HG03469 (cell line): ENCODE measurements around the gene DNAJB12.
"Not testable (repeated sequence)": the region's sequence is repeated elsewhere in the genome, so short reads cannot be mapped to it uniquely, and the experiment has no call there.

Experiments
- ATAC-seq: cut with Tn5 transposase; IDR thresholded peaks from one replicate; pipeline ENCODE4 v1.9.1; 2021; ENCODE audit warnings: mild to moderate bottlenecking, moderate library complexity, moderate number of reproducible peaks; ENCODE audit not compliant: unreplicated experiment

The DNAJB12 gene

DNA sequence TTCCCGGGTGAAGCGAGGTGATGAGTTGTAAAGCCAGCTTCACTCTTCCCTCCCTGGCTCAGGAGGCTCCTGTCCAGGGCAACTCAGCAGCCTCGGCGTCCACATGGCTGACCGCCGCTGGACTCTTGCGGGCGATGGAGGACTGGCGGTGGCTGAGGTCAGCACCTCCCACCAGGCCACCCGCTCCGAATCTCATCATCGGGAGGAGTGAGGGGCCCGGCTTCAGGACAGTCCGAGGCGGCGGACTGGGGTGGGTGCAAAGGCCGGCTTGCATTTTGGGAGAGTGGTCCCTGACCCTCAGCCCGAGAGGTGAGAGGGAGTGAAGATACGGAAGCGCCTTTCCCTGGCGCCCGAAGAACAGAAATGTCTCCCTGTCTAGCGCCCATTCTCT lies 759 bp downstream of the DNAJB12 start:
- no peak for ATAC-seq

DNA sequence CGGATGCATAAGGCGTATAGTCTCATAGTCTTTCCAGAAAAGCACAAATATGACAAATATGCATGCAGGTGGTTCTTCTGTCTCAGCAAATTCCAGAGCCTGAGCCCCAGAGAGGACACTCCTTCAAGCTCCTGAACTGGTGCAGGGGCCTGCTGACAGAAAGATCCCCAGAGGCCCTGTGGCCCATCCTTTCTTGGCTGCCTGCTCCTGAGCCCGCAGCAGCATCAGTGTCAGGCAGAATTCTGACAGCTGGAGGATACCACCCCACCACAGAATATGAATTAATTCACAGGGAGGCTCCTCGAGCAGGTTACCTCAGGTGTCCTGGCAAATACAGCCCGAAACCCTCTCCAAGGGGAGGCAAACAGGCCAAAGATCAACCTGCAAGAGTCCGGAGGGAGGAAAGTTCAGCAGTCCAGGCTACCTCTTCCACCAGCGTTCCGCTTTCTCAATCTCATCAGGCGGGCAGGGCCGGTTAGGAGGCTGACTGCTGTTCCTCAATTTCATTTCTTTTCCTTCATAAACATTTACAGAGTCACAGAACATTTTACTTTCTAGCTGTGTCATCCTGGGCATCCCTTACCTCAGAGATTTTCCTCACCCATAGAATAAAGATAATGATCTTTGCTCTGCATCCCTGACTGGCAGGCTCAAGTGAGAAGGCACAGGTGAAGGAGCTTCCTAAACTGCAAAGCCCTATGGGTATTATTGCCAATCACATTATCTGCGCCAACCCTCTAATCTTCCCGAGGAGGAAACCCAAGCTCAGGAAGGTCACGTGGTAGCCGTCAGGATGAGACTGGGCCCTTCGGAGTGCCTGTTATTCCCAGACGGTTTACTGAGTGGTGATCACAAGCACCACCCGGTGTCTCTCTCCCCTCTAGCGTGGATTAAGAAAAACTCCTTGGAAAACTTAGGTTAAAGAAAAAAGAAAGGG lies 1.4 kb downstream of the DNAJB12 start:
- ATAC-seq: no peak

GRCh38 chr10:72351479-72351878 lies 3.2 kb downstream of the DNAJB12 start:
- no peak for ATAC-seq

DNA sequence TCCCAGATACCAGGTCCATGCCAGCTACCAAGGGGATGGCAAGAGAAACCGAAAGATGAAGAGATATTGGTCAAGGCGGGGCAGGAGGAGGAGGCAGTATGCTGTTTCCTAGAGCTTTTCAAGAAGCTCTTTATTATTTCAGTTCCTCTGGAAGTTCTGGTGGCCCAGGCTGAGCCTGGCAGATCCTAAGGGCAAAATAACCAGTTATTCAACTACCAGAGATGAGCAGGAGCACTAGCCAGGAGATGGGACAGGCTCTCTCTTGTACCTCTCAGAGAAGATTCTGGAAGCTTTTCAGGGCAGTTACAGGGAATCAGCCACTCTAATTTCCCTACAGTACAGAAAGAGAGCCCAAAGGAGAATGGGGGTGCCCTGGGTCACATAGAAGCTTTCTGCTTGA lies 5.3 kb downstream of the DNAJB12 start:
- no peak for ATAC-seq

- ATAC-seq: no peak
These were observed 6.4 kb downstream of the DNAJB12 start for GRCh38 chr10:72348282-72348681.

DNA sequence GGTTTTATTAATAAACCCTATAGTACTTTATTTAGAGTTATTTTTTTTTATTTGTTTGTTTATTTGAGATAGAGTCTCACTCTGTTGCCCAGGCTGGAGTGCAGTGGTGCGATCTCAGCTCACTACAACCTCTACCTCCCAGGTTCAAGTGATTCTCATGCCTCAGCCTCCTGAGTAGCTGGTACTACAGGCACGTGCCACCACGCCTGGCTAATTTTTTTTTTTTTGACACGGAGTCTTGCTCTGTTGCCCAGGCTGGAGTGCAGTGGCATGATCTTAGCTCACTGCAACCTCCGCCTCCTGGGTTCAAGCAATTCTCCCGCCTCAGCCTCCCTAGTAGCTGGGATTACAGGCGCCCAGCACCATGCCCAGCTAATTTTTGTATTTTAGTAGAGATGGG lies 8.6 kb downstream of the DNAJB12 start:
- ATAC-seq: not testable (repeated sequence)

- ATAC-seq: no peak
These were observed 9.8 kb downstream of the DNAJB12 start for GRCh38 chr10:72344932-72345331.

GRCh38 chr10:72342911-72343310 lies 11.8 kb downstream of the DNAJB12 start:
- ATAC-seq: no peak

DNA sequence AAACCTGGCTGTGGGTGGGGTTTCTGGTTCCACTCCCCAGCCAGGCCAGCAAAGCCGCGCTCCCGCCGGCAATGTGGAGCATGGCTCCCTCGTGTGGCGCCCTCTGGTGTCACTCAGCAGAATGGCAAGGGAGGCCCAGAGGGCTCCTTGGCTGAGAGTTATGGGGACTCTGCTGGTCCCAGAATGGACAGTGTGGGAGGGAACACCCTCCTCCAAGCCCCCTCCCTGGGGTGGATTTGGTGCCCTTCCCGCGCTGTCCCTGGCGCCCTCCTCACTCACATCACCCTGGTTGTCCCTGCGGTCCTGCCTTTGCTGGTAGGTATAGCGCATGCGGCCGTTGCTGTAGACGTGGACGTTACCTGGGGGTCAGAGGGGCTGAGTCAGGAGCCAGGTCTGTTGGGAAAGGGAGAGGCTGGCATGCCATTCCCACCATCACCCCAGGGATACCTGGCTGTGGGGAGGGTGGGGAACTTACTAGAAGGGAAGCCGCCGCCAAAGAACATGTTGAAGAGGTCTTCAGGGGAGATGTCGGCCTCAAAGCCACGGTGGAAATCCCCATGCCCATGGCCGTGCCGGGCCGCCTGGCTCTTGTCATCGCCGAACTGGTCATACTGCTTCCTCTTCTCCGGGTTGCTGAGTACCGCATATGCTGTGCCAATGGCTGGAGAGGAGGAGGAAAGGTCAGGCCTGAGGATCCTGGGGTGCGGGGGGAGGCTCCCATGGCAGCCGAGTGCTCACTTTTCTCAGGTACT lies 14.0 kb downstream of the DNAJB12 start:
- no peak for ATAC-seq

- no peak for ATAC-seq
These were observed 16.5 kb downstream of the DNAJB12 start for GRCh38 chr10:72338180-72338579.

DNA sequence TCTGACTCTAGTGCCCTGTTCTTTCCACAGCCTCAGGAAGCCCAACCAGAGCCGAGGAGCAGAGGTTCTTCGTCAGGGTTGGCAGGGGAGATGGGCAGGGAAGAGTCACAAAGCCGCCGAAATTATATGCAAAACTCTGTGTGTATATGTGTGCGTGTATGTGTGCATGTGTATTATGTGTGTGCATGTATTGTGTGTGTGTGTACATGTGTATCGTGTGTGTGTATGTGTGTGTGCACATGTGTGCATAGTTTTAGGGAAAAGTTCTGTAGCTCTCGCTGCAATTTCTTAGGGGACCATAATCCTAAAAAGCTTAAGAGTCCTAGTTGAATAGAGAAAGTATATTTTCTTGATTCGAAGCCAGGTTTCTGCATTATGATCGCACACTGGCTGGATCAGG lies 17.0 kb downstream of the DNAJB12 start:
- ATAC-seq: no peak

- no peak for ATAC-seq
These were observed 17.6 kb downstream of the DNAJB12 start for GRCh38 chr10:72337039-72337629.

DNA sequence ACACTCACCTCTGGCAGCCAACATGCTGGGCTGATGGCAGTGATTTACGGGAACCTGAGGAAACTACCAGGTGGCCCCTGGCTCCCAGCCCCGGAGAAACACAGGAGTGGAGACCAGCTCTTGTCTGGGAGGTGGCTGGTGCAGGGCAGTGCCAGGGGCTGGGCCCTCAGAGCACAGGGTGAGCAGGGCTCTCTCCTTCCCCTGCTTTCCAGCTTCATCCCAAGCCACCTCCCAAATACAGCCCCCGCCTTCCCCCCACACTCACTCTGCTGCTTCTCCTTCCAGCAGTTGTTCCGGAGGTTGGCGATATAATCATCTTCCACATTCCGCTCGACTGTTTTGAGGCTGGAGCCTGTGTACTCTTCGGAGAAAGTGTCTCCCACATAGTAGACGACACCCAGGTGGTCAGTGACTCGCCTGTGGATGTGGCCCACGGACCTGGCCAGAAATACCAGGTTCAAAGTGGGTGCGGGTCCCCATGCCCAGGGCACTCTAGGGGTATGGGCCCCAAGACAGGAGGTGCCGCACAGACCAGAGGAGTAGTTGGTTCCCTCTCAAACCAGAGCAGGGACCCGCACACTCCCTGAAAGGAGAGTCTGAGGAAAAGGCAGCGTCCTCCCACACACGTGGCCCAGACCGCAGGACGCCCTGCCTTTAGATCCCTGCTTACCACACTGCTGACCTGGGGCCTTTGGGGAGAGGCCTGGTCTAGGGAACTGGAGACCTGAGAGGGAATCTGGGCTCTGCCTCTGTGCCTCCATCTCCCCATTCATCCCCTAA lies 18.3 kb downstream of the DNAJB12 start:
- no peak for ATAC-seq

- peak; percentile 12 for ATAC-seq
These were observed 19.1 kb downstream of the DNAJB12 start for GRCh38 chr10:72335394-72336258.

DNA sequence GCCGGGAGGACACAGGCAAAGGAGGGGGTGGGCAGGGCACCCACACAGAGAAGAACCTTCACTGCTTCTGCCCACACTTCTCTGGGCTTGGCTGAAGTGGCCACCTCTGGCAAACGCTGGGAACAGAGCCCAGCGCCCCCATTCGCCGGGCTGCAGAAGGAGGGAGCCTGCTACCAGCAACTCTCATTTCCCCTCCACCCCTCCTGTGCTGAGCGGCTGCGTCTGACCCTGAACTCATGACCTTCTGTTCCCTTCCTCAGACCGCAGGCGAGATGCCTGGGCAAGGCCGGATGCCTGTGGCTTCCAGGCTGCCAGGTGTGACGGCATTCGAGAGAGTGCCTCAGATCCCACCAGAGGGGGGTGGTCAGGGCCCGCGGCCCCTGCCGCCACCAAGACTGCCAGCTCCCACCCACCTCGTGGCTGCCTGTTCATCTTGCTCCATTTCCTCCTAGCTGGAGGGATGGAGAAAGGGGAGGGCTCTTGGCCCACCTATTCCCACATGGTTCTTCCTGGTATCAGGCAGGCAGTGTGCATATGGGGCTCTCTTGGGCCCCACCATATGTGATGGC lies 19.8 kb downstream of the DNAJB12 start:
- peak; percentile 46 for ATAC-seq

- ATAC-seq: no peak
These were observed 20.4 kb downstream of the DNAJB12 start for GRCh38 chr10:72334196-72334824.

DNA sequence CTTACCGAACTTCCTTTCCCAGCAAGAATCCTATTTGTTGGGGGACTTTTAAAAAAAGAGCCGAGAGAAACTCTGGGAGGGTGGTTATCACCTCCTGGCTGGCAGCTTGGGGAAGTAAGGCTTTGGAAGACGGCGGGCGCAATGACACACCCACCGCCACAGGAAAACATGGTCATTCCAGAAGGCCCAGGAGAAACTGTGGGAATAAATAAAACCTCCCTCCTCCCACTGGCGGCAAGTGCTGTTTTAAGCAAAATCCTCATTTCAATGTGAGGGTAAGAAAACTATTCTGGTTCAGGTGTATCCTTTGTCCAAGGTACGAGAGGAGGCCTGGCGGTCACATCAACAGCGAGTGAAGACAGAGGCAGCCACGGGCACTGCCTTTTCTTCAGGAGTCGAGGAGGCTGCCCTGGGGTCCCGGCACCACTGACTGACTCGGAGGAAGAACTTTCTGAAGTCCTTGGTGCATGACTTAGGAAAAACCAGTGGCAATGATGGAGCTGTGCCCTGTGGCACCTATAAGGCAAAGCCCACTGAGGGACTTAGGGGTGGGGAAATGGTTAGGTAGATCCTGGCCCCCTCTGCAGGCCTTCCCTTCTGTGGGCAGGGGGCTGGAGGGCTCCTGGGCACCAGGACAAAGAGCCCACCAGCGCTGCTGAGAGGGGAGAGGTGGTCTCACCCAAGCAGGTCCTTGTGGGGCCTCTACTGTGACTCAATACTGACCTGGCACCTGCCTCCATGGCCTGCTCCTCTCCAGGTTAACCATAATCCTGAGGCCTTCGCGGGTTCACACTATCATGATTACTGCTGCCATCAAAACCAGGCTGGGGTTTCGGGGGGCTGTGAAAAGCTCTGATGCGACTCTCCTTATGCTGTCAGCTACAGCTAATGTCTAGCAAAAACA lies 21.4 kb downstream of the DNAJB12 start:
- no peak for ATAC-seq
